CMK (cell line): Measurements from ENCODE around the gene PRR5L.

Experiments used
- DNase-seq: peaks from one replicate; pipeline ENCODE4 v3.0.0-alpha.2; 2010; ENCODE audit warnings: low read depth

PRR5L gene

DNA sequence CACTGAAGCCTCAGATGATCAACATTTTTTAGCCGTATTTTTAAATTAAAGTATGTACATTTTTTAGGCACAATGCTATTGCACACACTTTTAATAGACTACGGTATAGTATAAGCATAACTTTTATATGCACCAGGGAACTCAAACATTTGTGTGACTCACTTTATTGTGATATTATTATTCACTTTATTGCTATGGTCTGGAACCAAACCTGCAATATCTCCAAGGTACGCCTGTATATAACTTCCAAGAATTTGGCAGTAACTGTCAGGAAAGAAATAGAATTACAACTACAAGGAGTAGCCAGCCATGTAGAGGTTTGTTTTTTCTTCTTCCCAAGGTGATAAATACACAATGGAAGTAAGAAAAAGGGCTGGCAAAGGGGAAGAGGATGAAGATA is 62.3 kb downstream of the PRR5L start:
- DNase-seq, result no peak

DNA sequence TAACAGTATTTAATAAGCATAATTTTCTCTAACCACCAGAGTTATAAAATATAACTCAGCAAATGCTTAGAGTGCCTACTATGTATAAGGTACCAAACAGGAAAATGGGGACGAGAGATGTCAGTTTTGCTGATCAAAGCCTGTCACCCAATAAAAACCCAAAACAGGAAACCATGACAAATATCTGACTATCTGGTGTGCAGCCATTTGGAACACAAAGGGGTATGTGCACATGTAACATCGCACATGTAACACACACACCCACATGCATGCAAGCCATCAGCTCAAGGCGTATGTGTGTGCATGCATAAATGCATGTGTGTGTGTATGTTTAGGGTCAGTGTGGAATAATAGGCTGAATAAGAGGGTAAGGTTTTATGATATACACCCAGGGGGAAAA is 64.2 kb downstream of the PRR5L start:
- DNase-seq, result no peak

DNA sequence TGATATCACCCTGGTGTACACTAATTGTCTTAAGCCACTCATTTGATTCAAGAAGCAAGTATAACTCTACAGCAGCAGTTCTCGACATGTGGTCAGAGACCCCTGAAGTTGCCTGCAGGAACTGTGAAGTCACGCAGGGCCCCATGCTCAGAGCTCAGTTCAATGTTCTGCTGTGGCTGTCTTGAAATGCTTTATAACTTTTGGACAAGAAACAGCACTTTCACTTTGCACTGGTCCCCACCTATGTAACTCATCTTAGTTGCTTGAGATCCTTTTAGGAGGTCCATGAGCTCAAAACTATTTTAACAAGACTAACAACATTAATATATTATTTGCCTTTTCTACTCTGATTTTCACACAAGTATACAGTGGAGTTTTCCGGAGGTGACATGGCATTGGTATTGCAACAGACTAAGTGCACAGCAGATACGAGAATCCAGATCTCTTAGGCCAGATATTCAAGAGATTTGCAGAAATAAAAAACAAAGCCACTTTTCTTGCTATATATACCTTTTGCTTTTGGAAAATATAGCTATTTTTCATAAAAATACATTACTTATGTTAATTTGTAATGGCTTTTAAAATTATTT is 64.8 kb downstream of the PRR5L start:
- DNase-seq, result no peak

DNA sequence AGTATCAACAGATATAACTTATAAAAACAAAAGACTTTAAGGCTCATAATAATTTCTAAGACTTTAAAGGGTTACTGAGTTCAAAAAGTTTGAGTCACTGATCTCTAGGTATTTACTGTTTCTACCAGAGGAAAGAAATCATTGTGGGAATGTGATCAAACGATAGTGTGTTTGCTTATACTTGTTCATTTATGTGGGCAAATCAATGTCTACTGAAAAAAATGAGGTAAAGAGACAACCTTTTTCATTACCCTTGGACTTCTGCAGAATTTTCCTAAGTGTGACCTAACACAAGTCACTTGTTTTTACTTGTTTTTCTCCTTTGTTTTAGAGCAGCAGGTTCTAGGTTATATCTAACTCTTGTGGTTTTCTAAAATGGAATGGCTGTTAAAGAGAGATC is 65.4 kb downstream of the PRR5L start:
- no peak for DNase-seq

DNA sequence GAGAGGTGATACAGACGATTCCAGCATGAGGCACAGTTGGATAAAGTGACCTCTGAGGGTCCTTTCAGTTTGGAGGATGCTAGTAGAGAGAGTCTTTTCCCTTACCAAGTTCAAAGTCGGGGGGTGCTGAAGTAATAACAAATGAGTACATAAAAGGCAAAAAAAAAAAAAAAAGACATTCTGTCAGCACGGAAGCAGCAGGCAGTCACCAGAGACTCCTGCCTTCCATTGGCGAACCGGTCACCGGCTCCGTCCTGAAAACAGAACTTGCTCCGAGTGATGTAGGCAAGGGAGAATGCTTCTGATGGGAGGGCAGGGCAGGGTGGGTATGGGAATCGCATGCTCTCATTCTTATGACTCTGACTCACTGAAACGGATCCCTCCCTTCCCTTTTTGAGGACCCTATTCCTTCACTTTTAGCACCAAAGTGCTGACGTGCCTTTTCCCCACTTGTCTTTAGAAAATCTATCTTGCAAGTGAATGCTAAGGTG is 65.9 kb downstream of the PRR5L start:
- DNase-seq, result no peak

DNA sequence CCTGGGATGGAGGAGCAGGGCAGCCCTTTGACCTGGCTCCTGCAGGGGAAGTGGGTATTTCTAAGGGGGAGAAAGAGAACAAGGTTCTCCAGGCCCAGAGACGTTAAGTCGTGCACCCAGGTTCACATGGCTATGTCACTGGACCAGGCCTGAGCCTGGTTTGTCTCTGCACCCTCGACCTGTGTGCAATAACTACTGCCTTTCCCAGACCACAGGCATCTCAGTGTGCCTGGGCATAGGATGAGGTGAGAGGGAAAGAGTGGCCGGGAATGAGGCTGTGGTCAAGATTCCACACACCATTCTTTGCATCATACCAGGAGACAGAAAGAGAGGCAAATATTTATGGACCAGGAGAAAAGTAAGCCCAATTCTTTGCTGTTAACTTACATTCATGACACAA is 66.8 kb downstream of the PRR5L start:
- no peak for DNase-seq

DNA sequence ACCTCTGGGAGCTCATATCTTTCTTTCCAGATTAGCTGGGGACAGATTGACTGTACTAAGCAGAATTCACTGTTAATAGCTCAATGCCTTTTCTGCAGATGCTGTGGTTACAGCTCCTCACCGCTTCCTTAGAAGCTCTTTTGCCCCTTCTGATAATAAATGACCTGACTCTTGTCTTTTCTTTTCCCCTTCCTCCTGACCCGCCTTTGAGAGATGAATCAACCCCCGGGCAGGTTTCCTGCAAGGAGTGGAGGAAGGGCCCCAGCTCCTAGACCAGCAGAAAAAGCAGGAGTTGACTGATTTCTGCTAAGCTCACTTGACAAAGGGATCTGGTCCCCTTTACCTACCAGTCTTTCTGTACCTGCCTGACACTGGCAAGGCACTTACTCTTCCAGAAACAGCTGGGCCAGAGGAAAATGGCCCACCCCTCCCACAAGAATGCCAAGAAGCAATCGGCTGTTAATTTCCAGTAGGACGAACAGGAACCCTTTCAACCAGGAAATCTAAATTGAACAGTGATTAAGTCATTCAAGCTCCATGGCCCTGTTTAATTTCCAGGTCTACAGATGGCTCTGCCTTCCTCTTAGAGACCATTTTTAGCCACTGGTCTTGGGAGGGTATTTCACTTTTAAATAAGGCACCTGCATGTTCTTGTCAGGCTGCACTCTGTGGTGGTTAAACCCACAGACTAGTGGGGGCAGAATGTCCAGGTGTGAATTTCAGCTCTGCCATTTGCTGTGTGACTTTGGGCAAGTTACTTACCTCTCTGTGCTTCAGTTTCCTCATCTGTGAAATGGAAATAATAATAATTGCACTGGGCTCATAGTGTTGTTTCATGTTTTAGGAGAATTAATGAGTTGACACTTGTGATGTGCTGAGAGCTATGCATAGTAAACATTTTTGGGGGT is 67.5 kb downstream of the PRR5L start:
- peak; percentile 63 for DNase-seq

DNA sequence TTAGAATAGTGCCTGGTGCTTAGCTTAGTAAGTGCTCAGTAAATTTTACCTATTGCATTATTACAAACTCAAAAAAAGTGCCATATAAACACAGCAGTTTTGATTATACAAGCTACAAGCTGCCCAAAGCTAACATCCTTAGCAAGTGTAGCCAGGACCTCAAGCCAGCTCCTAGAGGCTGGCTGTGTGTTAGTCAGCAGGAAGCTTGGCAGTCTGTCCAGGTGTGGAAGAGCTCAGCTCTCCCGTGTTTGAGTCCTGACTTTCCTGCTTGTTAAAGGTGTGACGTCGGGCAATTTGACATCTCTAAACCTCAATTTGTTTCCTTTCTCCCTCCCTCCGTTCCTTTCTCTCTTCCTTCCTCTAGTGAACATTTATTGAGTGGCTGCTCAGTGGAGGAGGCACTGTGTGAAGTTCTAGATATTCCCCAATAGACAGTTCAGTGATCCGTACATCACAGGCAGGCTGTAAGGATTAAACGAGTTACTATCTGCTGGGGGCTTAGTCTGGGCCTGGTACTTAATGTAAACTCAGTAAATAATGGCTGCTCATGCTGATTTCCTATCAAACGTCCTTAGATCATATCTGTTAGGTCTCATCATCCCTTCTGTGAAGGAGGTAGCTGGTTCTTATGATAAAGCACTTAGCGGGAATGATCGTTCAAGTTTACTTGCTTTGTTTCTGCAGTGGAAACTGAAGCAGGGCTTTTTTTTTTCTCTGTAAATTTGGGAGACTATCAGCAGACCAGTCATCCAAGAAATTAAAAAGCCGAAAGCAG is 68.7 kb downstream of the PRR5L start:
- no peak for DNase-seq

DNA sequence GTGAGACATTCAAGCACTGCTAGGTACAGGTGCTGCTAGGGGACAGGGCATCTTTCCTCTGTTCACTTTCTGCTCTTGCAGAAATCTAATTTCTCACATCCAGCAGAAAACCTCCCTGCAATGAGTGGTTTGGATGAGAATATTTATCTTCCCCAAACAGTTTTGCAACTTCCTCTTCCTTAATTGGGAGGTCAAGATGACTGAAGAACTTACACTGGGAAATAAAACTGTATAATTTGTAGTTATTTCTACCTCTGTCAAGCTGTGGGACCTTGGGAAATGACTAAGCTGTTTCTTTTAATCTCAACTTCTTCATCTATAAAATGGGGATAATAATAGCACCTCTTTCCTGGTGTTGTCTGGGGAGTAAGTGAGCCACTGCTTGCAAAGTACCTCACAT is 69.8 kb downstream of the PRR5L start:
- DNase-seq, result no peak

DNA sequence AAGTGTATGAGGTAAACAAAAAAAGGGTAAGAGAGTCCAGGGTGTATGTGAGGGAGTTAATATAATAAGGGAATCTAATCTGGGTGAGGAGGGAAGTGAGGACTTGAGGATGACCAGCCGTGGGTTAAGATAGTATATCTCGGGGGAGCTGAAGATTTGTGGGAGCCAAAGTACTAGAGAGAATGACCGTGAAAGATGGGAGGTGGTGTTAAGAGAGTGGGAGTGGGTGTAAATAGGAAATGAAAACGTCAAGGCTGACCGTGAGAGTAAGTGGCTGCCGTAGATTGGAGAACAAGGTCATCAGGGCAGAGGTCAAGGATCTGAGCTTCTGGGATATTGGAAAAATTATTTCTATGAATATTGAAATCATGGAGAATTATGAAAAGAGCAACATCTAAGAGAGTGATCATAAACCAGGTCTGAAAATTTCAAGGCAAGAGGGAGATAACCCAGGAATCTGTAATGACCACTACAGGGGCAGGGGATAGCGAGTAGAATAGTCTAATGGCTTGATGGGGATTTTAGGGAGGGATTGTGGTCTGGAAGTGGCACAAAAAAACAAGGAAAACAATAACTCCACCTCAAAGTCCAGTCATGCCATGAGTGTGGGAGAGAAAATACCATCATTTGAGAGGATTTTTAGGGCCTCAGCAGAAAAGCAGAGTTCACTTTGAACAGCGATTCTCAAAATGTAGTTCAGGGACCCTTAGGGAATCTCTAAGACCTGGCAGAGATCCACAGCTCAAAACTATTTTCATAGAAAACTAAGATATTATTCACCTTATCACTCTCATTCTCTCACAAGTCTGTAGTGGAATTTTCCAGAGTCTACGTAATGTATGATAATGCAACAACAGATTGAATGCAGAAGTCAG is 72.0 kb downstream of the PRR5L start:
- no peak for DNase-seq

DNA sequence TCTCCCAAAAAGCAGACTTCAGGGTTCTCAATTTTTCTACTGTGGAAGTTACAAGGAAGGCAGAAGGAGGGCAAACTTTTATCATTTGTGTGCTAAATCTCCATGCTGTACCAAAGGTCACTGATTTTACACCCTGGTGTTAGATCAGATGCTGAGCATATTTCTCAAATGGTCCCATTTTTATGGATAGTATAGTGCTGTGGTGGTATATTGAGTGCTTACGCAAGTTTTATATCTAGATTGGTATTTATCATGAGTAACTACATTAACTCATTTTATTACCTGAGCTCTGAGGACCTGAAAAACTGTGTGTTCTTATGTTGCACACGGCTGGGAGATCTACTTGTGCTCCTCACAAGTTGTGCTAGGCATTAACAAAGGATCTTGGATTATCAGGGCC is 75.1 kb downstream of the PRR5L start:
- DNase-seq, result no peak

DNA sequence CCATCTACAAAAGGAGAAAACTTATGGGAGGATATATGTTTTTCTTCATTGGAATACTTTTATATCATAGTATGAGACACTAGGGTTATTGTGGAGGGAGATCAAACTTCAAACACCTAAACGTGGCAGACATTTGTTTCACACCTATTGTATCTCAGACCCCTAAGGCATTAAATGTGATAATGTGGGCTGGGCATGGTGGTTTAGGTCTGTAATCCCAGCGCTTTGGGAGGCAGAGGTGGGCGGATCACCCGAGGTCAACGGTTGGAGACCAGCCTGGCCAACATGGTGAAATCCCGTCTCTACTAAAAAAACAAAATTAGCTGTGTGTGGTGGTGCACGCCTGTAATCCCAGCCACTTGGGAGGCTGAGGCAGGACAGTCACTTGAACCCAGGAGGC is 75.5 kb downstream of the PRR5L start:
- no peak for DNase-seq

DNA sequence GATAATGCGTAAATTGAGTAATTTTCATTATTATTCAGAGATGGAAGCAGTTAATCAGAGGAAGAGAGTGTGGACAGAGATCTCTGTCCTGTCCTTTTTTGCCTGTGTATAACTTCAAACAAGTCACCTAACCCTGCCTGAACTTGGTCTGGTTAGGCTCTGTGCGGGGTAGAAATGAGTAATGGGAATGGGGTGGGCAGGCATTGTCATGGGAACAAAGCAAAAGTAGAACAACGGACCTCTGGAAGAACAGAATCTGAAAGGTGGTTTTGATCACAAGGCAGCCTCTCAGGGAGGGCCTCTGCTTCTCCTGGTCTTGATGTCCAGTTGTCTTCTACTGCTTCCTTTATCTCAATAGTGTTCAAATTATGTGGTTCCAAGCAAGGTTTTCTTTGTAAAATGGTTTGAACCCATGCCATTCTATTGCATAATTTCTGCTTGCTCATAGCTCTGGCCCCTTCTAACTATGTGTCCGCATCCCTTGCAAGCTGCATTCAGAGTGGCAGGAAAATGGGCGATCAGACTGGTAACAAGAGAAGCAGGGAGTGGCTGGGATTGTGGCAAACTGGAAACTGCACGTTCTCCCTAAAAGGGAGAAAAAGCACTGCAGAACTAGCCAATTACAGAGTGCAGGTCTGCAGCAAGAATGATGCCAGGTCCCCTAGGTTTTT is 76.1 kb downstream of the PRR5L start:
- no peak for DNase-seq

DNA sequence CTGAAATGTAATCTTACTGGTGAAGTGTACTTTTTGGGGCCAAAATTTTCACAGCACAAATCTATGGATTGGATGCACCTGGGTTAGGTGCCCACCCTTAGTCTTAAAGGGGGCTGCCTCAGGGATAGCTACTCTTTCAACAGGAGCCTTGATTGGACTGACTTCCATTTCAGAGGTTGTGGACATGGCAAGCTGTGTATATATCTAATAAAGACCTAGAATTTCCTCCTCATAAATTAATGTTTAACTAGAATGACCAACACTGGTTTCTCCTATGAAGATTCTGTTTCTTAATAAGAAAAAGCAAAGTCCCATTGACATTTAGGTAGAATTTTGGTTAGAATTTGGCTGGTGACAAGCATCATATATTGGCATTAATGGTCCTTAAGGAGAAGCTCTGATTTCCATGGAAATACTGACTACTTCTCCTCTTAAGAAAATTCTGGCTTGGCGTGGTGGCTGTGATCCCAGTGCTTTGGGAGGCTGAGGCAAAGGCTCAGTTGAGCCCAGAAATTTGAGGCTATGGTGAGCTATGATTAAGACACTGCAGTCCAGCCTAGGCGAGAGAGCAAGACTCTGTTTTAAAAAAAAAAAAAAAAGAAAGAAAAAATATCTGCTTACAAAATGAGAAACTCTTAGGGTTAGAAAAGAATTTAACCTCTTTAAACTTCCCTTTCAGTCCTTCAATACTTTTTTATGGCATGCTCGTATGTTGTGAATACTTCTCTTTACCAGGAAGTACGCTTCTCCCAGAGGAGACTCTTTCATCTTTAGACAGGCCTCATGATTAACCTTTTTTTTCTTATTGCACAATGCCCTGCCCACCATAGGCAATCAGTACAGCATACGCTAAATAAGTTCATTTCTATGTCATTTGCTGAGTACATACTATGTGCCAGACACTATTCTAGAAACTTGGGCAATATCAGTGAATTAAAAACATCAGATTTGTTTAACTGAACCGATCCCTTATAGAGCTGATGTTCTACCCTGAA is 77.2 kb downstream of the PRR5L start:
- DNase-seq, result no peak

DNA sequence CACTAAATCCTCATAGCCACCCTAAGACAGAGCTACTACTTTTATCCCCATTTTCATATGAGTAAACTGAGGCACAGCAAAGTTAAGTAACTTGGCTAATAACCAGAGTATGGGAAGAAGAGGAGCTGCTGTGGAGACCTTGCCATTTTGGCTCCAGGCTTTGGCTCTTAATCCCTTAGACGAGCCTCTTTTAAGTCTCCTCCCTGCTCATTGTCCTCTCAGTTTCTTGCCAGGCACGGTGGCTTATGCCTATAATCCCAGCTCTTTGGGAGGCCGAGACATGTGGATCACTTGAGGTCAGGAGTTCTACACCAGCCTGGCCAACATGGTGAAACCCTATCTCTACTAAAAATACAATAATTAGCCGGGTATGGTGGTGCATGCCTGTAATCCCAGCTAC is 78.6 kb downstream of the PRR5L start:
- DNase-seq, result no peak

DNA sequence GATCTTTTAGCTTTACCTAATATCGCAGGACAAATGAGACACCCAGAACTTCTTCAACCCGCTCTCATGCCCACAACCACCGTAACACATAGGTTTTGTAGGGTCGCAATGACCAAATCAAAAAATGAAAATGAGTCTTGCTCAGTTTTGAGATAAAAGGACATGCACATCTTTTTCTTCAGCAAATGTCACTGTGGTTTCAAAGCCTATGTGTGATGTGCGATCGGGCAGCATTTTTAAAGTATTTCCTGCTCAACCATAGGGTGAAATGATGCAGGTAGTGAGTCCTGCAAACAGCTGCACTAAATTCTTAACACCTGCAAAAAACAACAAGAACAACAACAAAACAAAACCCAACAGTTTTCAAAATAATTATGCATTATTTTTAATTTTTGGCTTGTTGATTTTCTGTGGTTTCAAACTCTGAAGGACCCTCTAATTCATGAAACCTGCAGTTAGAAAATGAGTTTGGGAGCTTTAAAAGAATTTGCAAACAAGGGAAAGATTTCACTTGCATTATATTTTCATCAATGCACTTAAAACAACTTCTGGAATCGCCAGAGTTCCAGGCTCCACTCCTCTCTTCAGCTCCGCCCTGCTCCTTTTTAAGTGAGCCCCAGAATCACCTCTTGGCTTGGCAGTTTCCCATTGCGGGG is 79.4 kb downstream of the PRR5L start:
- no peak for DNase-seq

DNA sequence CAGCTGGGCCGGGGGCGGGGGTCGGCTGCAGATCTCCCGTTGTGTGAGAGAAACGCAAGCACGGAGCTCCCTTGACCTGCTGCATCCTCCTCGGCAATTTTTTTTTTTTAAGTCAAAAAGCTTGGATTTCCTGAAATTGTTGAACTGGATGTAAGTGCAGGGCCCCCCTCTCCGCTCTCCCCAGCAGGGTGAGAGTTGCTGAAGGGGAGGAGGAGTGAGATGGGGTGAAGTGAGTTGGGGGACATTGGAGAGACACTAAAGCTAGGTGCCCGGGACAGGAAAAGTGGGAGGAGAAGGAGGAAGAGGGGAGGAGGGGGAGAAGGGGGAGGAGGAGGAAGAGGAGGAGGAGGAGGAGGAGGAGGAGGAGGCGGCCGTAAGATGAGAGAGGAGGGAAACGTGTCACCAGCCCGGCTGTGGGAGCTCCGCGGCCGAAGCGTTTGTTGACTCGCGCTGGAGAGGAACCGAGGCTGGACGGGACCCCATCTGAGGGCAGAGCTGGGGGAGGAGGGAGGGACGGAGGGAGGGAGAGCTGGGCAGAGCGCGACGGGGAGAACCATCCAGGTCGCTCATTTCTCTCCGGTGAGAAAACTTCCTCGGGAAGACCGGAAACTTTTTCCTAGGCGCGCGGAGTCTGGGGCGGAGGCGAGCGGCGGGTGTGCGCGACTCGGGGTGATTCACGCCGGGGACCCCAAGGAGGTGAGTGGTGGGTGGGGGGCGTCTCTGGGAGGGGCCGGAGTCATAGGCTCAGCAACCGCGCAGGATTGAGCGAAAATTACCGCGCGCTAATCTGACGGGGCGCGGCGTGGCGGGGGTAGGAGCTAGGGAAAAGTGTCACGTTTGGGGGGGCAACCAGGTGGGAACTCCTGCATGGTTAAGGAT is 80.2 kb downstream of the PRR5L start:
- no peak for DNase-seq
